ENCODE measurements around the gene CDX1. TPM values are rescaled to one million over a fixed set of nuclear protein-coding genes. Genes with fewer than 3 reads are reported as not detected.

Gene CDX1
- total and polyA plus RNA-seq, 2 of the 8 experiments (the other 6 are each of a cell fraction or from before 2014, with no cell fraction given) = not detected

- no peak for TF ChIP-seq CHD7 (IDR thresholded peaks at IDR 0.05; ENCODE audit: insufficient replicate concordance, low read length)
- no peak for TF ChIP-seq EZH2 (IDR thresholded peaks at IDR 0.05; ENCODE audit: low read depth, low read length, severe bottlenecking)
- no peak for TF ChIP-seq RFX5 (IDR thresholded peaks at IDR 0.05; ENCODE audit: borderline replicate concordance, low read depth, low read length)
- TF ChIP-seq SIRT6 (IDR thresholded peaks at IDR 0.05; ENCODE audit: low read length) = no peak
Measured at GRCh38 chr5:150156027-150156368, 10.6 kb upstream of the CDX1 start (continued).

All from H1 (cell line).